Retinal pigment epithelial cell (primary cell): ENCODE measurements around the gene ITGAD.

Experiments
- DNase-seq: peaks from one replicate; pipeline ENCODE4 v3.0.0-alpha.2; 2010; ENCODE audit warnings: low read depth
- H3K4me3 ChIP-seq: 2 replicates; pipeline ENCODE4 v1.5.1; 2011; ENCODE audit warnings: mild to moderate bottlenecking, low read length, control low read depth, moderate library complexity
- CTCF ChIP-seq: conservative IDR thresholded peaks from 2 replicates; pipeline ENCODE4 v1.5.1; 2011; ENCODE audit warnings: low read depth, low read length, control low read depth, inconsistent platforms

ITGAD gene

GRCh38 chr16:31404353-31405064 is 11.4 kb downstream of the ITGAD start:
- H3K4me3 ChIP-seq: no peak overlapping the region
- DNase-seq: no peak
- TF ChIP-seq CTCF: no peak

GRCh38 chr16:31407406-31407805 is 14.3 kb downstream of the ITGAD start:
- DNase-seq: no peak
- no peak overlapping the region for H3K4me3 ChIP-seq
- TF ChIP-seq CTCF: no peak

- DNase-seq: no peak
- no peak for TF ChIP-seq CTCF
- H3K4me3 ChIP-seq: no peak overlapping the region
Measured at GRCh38 chr16:31409433-31409832, 16.3 kb downstream of the ITGAD start.

GRCh38 chr16:31410082-31410481 is 16.9 kb downstream of the ITGAD start:
- TF ChIP-seq CTCF: no peak
- no peak overlapping the region for H3K4me3 ChIP-seq
- no peak for DNase-seq

- TF ChIP-seq CTCF: no peak
Measured at GRCh38 chr16:31411024-31411844, 18.1 kb downstream of the ITGAD start.

GRCh38 chr16:31412750-31413149 is 19.6 kb downstream of the ITGAD start:
- no peak overlapping the region for H3K4me3 ChIP-seq
- no peak for TF ChIP-seq CTCF
- no peak for DNase-seq

More at GRCh38 chr16:31411024-31411844, 18.1 kb downstream of the ITGAD start:
- no peak for DNase-seq
- no peak overlapping the region for H3K4me3 ChIP-seq
